NK-92 treated with Interleukin-12 subunit alpha and Interleukin-12 subunit beta, amount 100 ng/mL, for 24 hours (cell line): ENCODE results near the gene OTUD5.

Experiments used
- DNase-seq: peaks from one replicate; lab custom pipeline; 2025; lab: John Stamatoyannopoulos, UW

The OTUD5 gene

GRCh38 chrX:48911412-48912182 is 45.8 kb downstream of the OTUD5 start, which contains the start of gene SLC35A2:
SLC35A2 (minus strand) TSS chrX:48911646; CDS start chrX:48911636, 10 bp downstream.
- DNase-seq, result peak; percentile 73

- DNase-seq, result no peak
Measured at GRCh38 chrX:48910926-48911411, 46.4 kb downstream of the OTUD5 start.

DNA sequence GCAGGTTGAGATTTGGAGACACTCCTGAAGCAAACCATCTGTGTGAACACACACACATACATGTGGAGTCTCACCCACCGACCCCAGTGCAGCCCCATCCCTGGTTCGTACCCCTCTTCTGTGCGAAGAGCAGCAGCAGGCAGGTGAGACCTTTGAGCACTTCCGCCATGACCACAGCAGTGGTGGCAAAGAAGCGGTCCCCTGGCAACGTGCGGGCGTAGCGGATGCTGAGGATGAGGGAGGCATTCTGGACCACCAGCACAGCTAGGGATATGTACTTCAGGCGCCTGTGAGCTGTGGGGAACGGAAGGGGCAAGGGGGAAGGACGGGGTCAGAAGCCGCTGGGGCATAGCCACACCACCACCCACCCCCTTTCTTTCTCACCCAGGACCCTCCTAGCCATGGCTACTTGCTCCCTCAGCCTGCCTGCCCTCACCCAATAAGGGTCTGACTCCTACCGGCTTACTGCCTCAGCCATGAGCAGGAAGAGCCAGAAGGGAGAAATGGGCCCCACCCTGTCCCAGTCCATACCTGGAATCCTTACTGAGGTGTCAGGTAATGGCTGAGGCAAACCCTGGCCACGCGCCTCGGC is 47.6 kb downstream of the OTUD5 start:
- DNase-seq, result no peak

DNA sequence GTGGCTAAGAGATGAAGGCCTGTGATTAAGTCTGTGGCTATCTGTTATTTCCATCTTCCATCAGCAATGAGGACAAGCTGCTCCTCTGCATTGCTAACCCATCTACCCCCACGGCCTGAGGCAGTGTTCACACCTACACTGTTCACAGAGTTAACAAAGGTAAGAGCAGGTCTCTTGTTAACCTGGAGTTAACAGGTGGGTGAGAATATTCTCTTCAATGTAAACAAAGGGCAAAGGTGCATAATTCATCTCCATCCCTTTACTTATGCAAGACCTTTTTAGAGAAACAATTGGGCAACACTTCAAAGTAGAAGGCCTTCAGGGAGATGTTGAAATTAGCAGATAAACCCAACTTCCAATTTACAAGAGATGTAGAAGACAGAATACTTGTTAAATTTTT is 48.8 kb downstream of the OTUD5 start:
- DNase-seq, result no peak

DNA sequence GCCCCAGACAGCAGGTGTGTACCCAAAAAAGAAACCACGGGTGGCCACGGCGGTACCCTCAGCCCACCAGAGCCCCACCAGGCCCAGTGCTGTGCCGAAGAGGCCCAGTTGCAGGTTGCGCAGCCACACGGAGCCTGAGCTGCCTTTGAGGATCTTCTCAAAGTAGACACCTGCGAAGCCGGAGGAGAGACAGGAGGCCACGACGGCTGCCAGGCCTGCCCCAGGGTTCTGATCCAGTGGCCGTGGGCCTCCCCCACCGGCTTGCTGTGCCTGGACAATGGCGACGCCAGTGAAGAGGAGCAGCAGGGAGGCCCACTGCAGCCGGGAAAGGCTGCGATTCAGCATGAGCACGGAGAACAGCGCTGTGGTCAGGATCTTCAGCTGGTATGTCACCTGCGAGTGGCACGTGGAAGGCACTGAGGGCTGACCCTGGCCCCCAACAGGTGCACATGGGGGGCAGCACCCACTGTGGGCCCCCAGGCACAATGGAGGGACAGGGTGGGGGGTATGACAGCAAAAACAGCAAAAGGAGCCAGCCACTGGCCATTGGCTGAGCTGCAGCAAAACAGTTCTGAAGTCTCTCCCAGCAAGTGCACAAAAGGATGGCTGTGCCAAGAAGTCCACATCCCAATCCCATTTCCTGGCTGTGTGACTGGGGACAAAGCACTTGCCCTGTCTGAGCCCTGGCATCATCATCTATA is 52.2 kb downstream of the OTUD5 start:
- DNase-seq, result no peak

DNA sequence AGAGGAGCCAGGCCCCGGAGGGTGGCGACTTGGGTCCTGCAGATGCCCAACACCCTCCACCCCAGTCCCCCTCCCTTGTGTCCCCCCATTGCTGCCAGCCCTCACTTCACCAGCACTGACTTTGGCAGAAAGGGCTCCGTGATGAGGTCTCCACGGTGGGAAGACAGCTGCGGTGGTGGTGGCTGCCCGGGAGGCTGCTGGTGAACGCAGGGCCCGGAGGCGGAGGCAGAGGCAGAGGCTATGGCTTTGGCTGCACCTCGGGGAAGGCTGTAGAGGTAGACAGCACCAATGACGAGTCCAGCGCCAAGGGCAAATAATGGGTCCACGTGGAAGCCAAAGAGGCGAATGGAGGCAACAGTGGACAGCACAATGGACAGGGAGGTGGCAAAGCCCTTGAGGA is 52.8 kb downstream of the OTUD5 start:
- no peak for DNase-seq

- DNase-seq, result no peak
Measured at GRCh38 chrX:48904180-48904579, 53.2 kb downstream of the OTUD5 start.

DNA sequence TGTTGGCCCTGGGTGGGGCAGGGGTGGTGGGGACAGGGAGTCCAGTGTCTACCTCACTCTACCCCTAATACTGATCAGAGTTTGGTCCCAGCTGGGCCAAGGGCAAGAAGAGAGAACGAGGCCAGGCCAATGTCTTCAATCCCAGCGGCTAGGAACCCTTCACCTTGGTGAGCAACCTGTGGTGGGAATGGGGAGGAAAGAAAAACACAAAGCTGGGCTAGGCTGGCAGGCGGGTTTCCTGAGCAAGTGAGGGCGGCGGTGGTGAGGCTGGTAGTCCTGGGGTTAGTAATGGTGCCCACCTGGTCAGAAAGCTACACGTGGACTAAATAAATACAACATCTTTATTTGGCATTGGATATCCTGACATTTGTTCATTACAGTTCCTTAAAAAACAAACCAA is 54.1 kb downstream of the OTUD5 start:
- DNase-seq, result no peak

GRCh38 chrX:48902776-48903175 is 54.6 kb downstream of the OTUD5 start:
- DNase-seq, result no peak

DNA sequence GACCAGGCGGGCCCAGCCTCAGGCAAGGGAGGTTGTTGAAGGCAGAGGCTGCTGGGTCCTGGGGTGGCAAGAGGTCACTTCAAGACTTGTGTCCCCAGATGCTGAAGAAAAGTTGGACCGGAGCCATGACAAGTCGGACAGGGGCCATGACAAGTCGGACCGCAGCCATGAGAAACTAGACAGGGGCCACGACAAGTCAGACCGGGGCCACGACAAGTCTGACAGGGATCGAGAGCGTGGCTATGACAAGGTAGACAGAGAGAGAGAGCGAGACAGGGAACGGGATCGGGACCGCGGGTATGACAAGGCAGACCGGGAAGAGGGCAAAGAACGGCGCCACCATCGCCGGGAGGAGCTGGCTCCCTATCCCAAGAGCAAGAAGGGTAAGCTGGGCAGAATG is 55.3 kb downstream of the OTUD5 start:
- DNase-seq, result no peak

- no peak for DNase-seq
Measured at GRCh38 chrX:48901069-48901468, 56.3 kb downstream of the OTUD5 start.

DNA sequence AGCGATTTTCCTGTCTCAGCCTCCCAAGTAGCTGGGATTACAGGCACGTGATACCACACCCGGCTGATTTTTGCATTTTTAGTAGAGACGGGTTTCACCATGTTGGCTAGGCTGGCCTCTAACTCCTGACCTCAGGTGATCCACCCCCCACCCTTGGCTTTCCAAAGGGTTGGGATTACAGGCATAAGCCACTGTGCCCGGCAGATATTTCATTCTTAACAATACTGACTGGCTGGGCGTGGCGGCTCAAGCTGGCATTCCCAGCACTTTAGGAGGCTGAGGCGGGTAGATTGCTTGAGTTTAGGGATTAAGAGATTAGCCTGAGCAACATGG is 58.4 kb downstream of the OTUD5 start:
- no peak for DNase-seq

DNA sequence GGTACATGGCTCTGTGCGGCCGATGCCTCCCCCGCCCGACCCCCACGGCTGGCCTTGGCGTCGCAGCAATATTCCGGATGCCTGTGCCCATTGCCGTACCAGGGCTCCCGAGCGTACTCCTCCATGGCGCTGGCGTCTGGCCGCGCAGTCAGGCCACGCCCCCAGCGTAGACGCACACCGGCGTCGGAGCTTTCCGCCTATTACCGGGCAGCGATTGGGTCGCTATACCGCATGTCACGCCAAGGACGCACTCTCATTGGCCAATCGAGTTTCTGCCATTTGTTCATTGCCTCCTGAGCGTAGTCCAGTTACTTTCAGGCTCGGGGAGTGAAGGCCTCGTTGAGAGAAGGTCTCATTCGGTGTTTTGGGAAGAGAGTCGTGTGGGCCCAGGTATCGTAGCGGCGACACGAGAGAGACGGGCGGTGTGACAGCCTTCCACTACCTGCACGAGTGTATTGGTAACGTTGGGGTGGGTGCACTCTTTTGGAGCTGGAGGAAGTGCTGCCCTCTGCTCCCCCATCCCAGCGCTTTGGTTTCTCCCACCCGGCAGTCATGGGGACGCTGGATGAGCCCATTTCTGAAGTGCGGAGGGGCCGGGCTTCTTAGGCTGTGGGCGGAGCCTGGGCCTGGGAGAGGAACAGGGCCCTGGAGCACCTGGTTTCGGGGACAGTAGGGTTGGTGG is 59.6 kb downstream of the OTUD5 start, which contains the start of the genes PQBP1 and TIMM17B:
PQBP1 (plus strand) TSS at position 306 of the 682 bp plus-strand sequence. CDS start 580 bp downstream, outside the sequence.
TIMM17B (minus strand) TSS at position 144 of the 682 bp plus-strand sequence; CDS start at position 125, 19 bp downstream.
- peak; percentile 74 for DNase-seq

GRCh38 chrX:48897157-48897624 is 60.2 kb downstream of the OTUD5 start:
- DNase-seq, result peak; percentile 26

DNA sequence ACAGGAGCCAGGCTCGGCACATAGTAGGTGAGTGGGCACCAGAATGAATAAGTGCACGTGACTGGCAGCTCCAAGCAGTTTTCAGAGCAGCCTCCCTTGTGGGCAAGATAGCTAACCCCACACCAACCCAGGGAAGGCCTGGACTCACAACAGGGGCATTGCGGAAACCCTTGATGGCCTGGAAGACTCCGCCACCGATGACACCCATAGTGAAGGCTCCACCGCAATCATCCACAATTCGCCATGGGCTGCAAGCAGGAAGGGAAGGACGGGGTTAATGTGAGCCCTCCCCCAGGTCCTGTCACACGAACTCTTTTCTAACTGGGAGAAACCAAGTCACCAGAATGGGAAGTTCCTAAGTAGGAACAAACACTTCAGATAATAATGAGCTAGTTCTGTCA is 60.8 kb downstream of the OTUD5 start:
- no peak for DNase-seq

GRCh38 chrX:48894891-48895290 is 62.5 kb downstream of the OTUD5 start:
- DNase-seq, result no peak

DNA sequence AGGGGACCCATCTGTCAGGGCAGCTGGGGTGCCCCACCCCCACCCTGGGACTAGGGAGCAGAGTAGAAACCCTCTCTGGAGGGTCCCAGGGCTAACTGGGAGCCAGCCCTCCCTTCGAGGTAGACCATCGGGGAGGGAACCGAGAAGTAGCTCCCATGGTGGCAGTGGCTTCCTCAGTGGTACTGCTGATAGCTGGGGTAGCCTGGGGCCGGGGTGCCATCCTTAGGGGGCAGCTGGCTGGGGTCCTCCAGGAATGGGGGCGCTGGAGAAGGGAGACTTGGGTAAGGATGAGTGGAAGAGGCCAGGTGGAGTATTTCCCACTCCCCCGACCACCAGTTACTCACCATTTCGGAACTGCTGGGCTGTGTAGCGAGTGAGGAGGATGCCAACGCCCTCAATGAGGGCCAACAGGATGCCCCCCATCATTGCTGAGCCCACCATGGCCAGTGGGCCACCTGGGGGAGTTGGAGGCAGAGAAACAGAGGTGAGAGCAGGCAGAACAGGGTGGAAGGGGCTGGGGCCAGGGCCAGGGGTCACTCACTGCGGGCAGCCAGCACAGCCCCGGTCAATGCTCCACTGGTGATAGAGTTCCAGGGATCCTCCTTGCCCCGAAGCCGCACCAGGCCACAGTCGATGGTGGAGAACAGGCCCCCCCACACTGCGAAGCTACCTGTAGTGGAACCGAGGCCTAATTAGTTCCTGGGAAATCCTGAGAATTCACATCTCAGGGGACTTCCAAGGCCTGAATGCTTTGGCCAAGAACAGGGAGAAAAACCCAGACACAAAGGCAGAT is 63.7 kb downstream of the OTUD5 start:
- no peak for DNase-seq

DNA sequence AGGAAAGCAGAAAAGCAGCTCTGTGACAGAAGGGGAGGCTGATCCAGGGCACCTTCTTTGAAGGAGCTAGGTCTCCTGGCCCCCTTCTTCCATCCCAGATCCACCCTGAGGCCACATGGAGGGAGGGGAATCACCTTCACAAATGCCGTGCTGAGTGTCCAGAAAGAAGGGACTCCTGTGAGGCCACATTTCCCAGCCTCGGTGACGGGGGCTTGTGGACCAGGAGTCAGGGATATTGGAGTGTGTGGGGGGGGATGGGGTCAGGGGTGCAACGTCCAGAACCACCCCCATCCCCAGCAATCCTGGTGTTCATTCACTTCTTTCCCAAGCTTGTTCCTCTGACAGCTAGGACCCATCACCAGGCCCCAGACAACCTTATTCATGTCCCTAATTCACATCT is 64.5 kb downstream of the OTUD5 start:
- no peak for DNase-seq

DNA sequence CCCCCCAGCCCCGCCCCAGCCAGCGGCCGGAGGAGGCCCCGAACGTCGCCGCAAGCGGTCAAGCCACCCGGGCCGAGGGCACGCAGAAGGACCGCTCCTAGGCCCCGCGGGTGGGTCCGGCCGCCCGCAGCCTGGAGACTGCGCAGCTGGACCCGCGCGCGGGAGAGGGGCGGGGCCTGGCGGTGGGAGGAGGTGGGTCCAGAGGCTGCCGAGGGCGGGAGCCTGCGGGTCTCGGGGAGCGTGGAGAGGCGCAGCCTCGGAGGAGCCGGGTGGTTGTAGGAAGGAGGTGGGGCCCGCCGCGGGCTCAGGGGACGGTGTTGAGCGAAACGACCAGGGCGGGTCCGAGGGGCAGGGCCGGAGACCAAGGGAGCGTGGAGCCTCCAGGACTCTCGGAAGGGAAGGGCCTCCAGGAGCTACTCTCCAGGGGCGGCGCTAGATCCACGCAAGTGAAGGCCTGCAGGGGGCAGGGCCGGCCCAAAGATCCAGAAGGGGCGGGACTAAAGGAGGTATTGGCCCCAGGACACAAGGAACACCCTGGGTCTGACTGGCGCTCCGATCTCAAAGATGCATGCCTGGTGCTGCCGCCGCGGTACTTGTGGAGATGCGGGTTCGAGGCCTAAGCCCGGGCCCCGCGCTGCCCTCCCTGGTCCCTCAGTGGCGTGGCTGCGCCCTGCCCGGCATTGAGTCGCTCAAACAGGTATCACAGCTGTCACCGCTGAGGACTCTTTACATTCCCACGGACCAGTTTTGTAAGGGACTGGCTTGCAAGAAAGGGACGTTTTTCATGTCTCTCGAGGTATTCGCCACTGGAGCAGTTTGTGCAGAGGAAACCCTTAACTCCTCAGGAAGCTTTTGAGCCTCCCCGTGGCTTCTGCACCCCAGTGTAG is 65.8 kb downstream of the OTUD5 start:
- DNase-seq, result no peak

DNA sequence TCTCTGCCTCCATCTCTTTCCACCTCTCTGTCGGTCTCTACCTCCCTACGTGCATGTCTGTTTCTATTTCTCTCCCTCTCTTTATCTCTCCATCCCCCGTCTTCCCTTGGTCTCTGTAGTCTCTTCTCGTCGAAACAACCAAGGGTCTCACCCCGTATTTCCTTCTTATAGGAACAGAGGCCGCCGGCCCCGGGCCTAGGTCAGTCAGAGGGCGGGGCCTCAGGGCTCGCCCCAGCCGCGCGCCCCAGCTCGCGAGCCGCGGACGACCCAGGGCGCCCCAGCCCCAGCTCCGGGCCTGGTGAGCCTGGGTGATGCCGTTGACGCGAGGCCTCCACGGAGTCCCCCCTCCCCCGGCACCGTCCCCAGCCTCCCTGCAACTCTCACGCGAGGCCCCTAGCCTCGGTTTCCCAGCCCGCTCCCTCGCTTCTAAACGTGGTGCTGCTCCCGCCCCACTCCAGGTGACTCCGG is 66.4 kb downstream of the OTUD5 start:
- no peak for DNase-seq
